IMR-90 (cell line): Measurements from ENCODE around the gene DICER1. TPM values are rescaled to one million over a fixed set of nuclear protein-coding genes. Genes with fewer than 3 reads are reported as not detected.

Source experiments
- ATAC-seq: fragments of 200-7000 bp; cut with Tn5 transposase; 2 replicates; pipeline ENCODE4 v1.9.1; 2020; ENCODE audit warnings: low read depth, mild to moderate bottlenecking, moderate library complexity
- BruUV-seq: library from RNA; stranded (reverse); fragments of 400-500 nt; replicated peaks from 2 replicates; lab custom pipeline; 2021; lab: Mats Ljungman, UMichigan
- CTCF ChIA-PET: fragments of 300-600 bp; formaldehyde crosslinking; extraction: SDS; loops from one replicate; lab custom pipeline; 2021; ENCODE audit warnings: antibody characterized with exemption; lab: Yijun Ruan, JAX
- POLR2A ChIA-PET: fragments of 300-600 bp; sonication (Branson Sonifier 250); formaldehyde crosslinking; loops from one replicate; lab custom pipeline; 2022; ENCODE audit warnings: antibody characterized with exemption; ENCODE audit not compliant: unreplicated experiment; lab: Charles Lee
- DNase-seq: peaks from one replicate; pipeline ENCODE4 v3.0.0; 2013
- H2AFZ ChIP-seq: replicated peaks from 2 replicates; pipeline ENCODE3; 2013; ENCODE audit warnings: low read length, mild to moderate bottlenecking; ENCODE audit not compliant: poor library complexity
- H2AK5ac ChIP-seq: 2 replicates; pipeline ENCODE4 v1.6.1; 2013; ENCODE audit warnings: low read depth, low read length, inconsistent platforms
- H2AK9ac ChIP-seq: replicated peaks from 2 replicates; pipeline ENCODE3; 2013; ENCODE audit warnings: mild to moderate bottlenecking, low read depth, low read length, moderate library complexity; ENCODE audit not compliant: poor library complexity
- H2BK120ac ChIP-seq: 2 replicates; pipeline ENCODE4 v1.6.1; 2013; ENCODE audit warnings: low read depth, low read length, inconsistent platforms
- H2BK15ac ChIP-seq: 3 replicates; pipeline ENCODE4 v1.6.1; 2013; ENCODE audit warnings: low read depth, low read length, inconsistent platforms
- H2BK20ac ChIP-seq: 2 replicates; pipeline ENCODE4 v1.6.1; 2013; ENCODE audit warnings: low read depth, mild to moderate bottlenecking, inconsistent platforms, low read length, moderate library complexity
- H2BK5ac ChIP-seq: 2 replicates; pipeline ENCODE4 v1.6.1; 2013; ENCODE audit warnings: mild to moderate bottlenecking, low read depth, low read length, inconsistent platforms; ENCODE audit not compliant: poor library complexity, severe bottlenecking
- H3K14ac ChIP-seq: replicated peaks from 2 replicates; pipeline ENCODE4 v1.6.1; 2013; ENCODE audit warnings: low read depth, low read length, inconsistent platforms
- H3K18ac ChIP-seq: 2 replicates; pipeline ENCODE4 v1.6.1; 2013; ENCODE audit warnings: low read depth, low read length, control low read depth
- H3K23ac ChIP-seq: 2 replicates; pipeline ENCODE4 v1.6.1; 2013; ENCODE audit warnings: low read depth, low read length, inconsistent platforms
- H3K27ac ChIP-seq: 2 replicates; pipeline ENCODE4 v1.5.1; 2013; ENCODE audit warnings: mild to moderate bottlenecking, control low read depth, low read length; ENCODE audit not compliant: insufficient read depth
- H3K27me3 ChIP-seq: 2 replicates; pipeline ENCODE4 v1.6.1; 2013; ENCODE audit warnings: low read length; ENCODE audit not compliant: control insufficient read depth, insufficient read depth
- H3K36me3 ChIP-seq: 2 replicates; pipeline ENCODE4 v1.6.1; 2013; ENCODE audit warnings: low read length, mixed read lengths; ENCODE audit not compliant: control insufficient read depth, insufficient read depth
- H3K4ac ChIP-seq: 2 replicates; pipeline ENCODE4 v1.6.1; 2013; ENCODE audit warnings: low read depth, low read length, inconsistent platforms
- H3K4me1 ChIP-seq: 2 replicates; pipeline ENCODE4 v1.6.1; 2013; ENCODE audit warnings: low read length, mixed read lengths; ENCODE audit not compliant: control insufficient read depth, insufficient read depth
- H3K4me2 ChIP-seq: 2 replicates; pipeline ENCODE4 v1.6.1; 2013; ENCODE audit warnings: low read depth, mild to moderate bottlenecking, control low read depth, low read length, moderate library complexity
- H3K4me3 ChIP-seq: 2 replicates; pipeline ENCODE4 v1.5.1; 2013; ENCODE audit warnings: low read depth, mild to moderate bottlenecking, control low read depth, low read length, moderate library complexity; ENCODE audit not compliant: insufficient read depth
- H3K56ac ChIP-seq: 2 replicates; pipeline ENCODE4 v1.6.1; 2013; ENCODE audit warnings: low read length, inconsistent platforms; ENCODE audit not compliant: insufficient read depth; ENCODE audit errors: extremely low read depth
- H3K79me1 ChIP-seq, 2 experiments: 2 replicates each; pipeline ENCODE4 v1.6.1; 2013; ENCODE audit warnings: low read length in 2 of 2, inconsistent platforms in 1 of 2, low read depth in 1 of 2
- H3K9ac ChIP-seq: 2 replicates; pipeline ENCODE4 v1.6.1; 2013; ENCODE audit warnings: low read depth, low read length, control low read depth
- H3K9me1 ChIP-seq: 2 replicates; pipeline ENCODE4 v1.6.1; 2013; ENCODE audit warnings: low read length, inconsistent platforms; ENCODE audit not compliant: insufficient read depth
- H3K9me3 ChIP-seq: 2 replicates; pipeline ENCODE4 v1.6.1; 2013; ENCODE audit warnings: low read length; ENCODE audit not compliant: control insufficient read depth, insufficient read depth
- H4K20me1 ChIP-seq: 2 replicates; pipeline ENCODE4 v1.6.1; 2013; ENCODE audit warnings: low read length, inconsistent platforms; ENCODE audit not compliant: insufficient read depth
- H4K5ac ChIP-seq: 2 replicates; pipeline ENCODE4 v1.6.1; 2013; ENCODE audit warnings: mild to moderate bottlenecking, low read depth, low read length, control low read depth
- H4K8ac ChIP-seq, 2 experiments: 2 replicates each; pipeline ENCODE4 v1.6.1; 2013; ENCODE audit warnings: low read depth in 2 of 2, low read length in 2 of 2, control low read depth in 1 of 2, inconsistent platforms in 1 of 2
- H4K91ac ChIP-seq: 2 replicates; pipeline ENCODE4 v1.6.1; 2013; ENCODE audit warnings: low read depth, low read length, inconsistent platforms; ENCODE audit not compliant: insufficient read depth
- CEBPB ChIP-seq: IDR thresholded peaks from 2 replicates; pipeline ENCODE4 v1.6.1; 2012; ENCODE audit warnings: low read depth, low read length, improper control_type of control experiment
- CHD1 ChIP-seq: IDR thresholded peaks from 2 replicates; pipeline ENCODE4 v1.6.1; 2012; ENCODE audit warnings: low read depth, low read length, improper control_type of control experiment
- NFE2L2 ChIP-seq: fragments of 150-350 bp; IDR thresholded peaks from 2 replicates; pipeline ENCODE4 v1.6.1; 2016; ENCODE audit warnings: low read depth, mild to moderate bottlenecking, low read length
- POLR2A ChIP-seq: IDR thresholded peaks from 2 replicates; pipeline ENCODE4 v1.6.1; 2012; ENCODE audit warnings: mild to moderate bottlenecking, low read depth, low read length
- WGBS, 2 experiments: methylation state at CpG; one replicate each; pipeline versions ENCODE4 v1.1.5 to v1.1.7; 2013; ENCODE audit warnings: missing lambda C conversion rate in 2 of 2; ENCODE audit not compliant: insufficient read length in 1 of 2; ENCODE audit errors: extremely low coverage in 2 of 2; 5-methylcytosine and 5-hydroxymethylcytosine counted together
- dilution Hi-C: fragments of 300-500 bp; cut with HindIII; formaldehyde crosslinking; loops from one replicate; pipeline ENCODE4 v1.14.3; 2018; ENCODE audit warnings: low sequenced_read_pairs; ENCODE audit not compliant: unreplicated experiment
- in situ Hi-C: fragments of 300-500 bp; cut with MboI; formaldehyde crosslinking; loops from 3 replicates; pipeline ENCODE4 v1.14.3; 2019; ENCODE audit warnings: low sequenced_read_pairs, inconsistent platforms, mixed read lengths
- intact Hi-C: fragments of 100-400 bp; cut with micrococcal nuclease; formaldehyde crosslinking; loops from 2 replicates; pipeline ENCODE4 v1.10.0; 2022
- polyA plus RNA-seq, 3 experiments: library from polyadenylated mRNA; depleted of rRNA; stranded (reverse); fragments of >200 nt; gene quantifications; 2 replicates each; pipeline ENCODE4 v1.2.3, GENCODE V29; 2012; ENCODE audit warnings: low replicate concordance in 1 of 3
- total RNA-seq: library from RNA; depleted of rRNA; stranded (reverse); fragments of >200 nt; gene quantifications from 2 replicates; pipeline ENCODE4 v1.2.3, GENCODE V29; 2012
- TF ChIP-seq, protein P1 (sequence below): fragments of 150-350 bp; IDR thresholded peaks from 2 replicates; pipeline ENCODE4 v1.6.1; 2017; ENCODE audit warnings: mild to moderate bottlenecking, antibody characterized with exemption, low read length, low read depth
- TF ChIP-seq, protein P2 (sequence below): conservative IDR thresholded peaks from 2 replicates; pipeline ENCODE4 v1.5.1; 2012; ENCODE audit warnings: mild to moderate bottlenecking, low read depth, low read length, improper control_type of control experiment

The DICER1 gene
- total and polyA plus RNA-seq, 2 of the 4 experiments (the other 2 are of a cell fraction), result 9.7 to 49.5 TPM

DNA sequence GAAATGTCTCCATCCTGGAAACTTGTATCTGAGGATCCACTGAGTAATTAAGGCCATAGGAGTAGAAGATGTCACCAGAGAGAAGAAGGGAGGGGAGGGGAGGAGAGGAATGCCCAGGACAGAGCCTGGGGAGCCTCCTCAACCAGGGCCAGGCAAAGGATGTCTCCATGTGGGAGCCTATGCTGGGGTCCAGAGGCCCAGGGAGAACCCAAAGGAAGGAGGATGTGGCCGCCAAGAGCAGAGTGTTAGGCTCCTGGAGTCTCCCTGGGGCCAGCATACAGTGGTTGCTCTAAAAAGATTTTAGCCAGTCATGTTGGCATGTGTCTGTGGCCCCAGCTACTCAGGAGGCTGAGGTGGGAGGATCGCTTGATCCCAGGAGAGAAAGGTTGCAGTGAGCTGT, 92.6 kb downstream of the DICER1 start:
- no peak for ATAC-seq
- DNase-seq, result no peak

More for the DNA sequence above, 92.6 kb downstream of the DICER1 start:
- no peak overlapping the region for H2AK9ac ChIP-seq
- CTCF ChIA-PET, result no interaction called here
- peaks cover 8% of the 10 kb centered on the region; the same call in 1 of the 2 replicates for H3K4me1 ChIP-seq
- peaks cover 21% of the 10 kb centered on the region; the same call in 1 of the 2 replicates for H3K27me3 ChIP-seq
- no TSS peak for BruUV-seq
- H3K14ac ChIP-seq, result no peak overlapping the region
- H3K9ac ChIP-seq, result no peak overlapping the region
- H4K5ac ChIP-seq, result no peak overlapping the region
- H2AK5ac ChIP-seq, result no peak overlapping the region
- no peak overlapping the region for H3K27ac ChIP-seq
- no peak for TF ChIP-seq CHD1
- no peak for TF ChIP-seq NFE2L2
- TF ChIP-seq POLR2A, result no peak
- TF ChIP-seq, protein P1, sequence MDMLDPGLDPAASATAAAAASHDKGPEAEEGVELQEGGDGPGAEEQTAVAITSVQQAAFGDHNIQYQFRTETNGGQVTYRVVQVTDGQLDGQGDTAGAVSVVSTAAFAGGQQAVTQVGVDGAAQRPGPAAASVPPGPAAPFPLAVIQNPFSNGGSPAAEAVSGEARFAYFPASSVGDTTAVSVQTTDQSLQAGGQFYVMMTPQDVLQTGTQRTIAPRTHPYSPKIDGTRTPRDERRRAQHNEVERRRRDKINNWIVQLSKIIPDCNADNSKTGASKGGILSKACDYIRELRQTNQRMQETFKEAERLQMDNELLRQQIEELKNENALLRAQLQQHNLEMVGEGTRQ, result no peak
- TF ChIP-seq, protein P2, sequence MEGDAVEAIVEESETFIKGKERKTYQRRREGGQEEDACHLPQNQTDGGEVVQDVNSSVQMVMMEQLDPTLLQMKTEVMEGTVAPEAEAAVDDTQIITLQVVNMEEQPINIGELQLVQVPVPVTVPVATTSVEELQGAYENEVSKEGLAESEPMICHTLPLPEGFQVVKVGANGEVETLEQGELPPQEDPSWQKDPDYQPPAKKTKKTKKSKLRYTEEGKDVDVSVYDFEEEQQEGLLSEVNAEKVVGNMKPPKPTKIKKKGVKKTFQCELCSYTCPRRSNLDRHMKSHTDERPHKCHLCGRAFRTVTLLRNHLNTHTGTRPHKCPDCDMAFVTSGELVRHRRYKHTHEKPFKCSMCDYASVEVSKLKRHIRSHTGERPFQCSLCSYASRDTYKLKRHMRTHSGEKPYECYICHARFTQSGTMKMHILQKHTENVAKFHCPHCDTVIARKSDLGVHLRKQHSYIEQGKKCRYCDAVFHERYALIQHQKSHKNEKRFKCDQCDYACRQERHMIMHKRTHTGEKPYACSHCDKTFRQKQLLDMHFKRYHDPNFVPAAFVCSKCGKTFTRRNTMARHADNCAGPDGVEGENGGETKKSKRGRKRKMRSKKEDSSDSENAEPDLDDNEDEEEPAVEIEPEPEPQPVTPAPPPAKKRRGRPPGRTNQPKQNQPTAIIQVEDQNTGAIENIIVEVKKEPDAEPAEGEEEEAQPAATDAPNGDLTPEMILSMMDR, result no peak
- TF ChIP-seq CEBPB, result no peak
- no peak overlapping the region for H3K4ac ChIP-seq
- H4K91ac ChIP-seq, result no peak overlapping the region
- no peak overlapping the region for H3K4me2 ChIP-seq
- no peak overlapping the region for H2BK5ac ChIP-seq
- dilution Hi-C loops (no loop called here), in situ Hi-C loops (no loop called here), intact Hi-C loops (no loop called here)
- no peaks in the 10 kb centered on the region for H3K79me1 ChIP-seq
- no peak overlapping the region for H2AFZ ChIP-seq
- no peak overlapping the region for H3K18ac ChIP-seq
- H3K4me3 ChIP-seq, result no peak overlapping the region
- H3K56ac ChIP-seq, result no peak overlapping the region
- H3K23ac ChIP-seq, result no peak overlapping the region
- POLR2A ChIA-PET, result no interaction called here
- H3K36me3 ChIP-seq, result no peaks in the 10 kb centered on the region
- no peak overlapping the region for H2BK15ac ChIP-seq
- H2BK120ac ChIP-seq, result no peak overlapping the region
- H2BK20ac ChIP-seq, result no peak overlapping the region
- H3K9me3 ChIP-seq, result no peaks in the 10 kb centered on the region; the same call in 1 of the 2 replicates
- H3K9me1 ChIP-seq, result no peaks in the 10 kb centered on the region
- no peaks in the 10 kb centered on the region for H4K20me1 ChIP-seq
- no CpG with 5 or more reads among the region's 2 CpGs for whole genome bisulfite sequencing, 2 experiments
- H4K8ac ChIP-seq, result no peak overlapping the region
